WTC11 (cell line): Measurements from ENCODE around the gene CAMK2D. TPM values are rescaled to one million over a fixed set of nuclear protein-coding genes. Genes with fewer than 3 reads are reported as not detected.

ENCODE experiments used
- ATAC-seq: fragments of 200-7000 bp; cut with Tn5 transposase; 2 replicates; pipeline ENCODE4 v1.10.0; 2021; ENCODE audit warnings: mild to moderate bottlenecking, moderate library complexity
- CTCF ChIA-PET: fragments of 300-600 bp; sonication (Branson Sonifier 250); formaldehyde crosslinking; loops from one replicate; lab custom pipeline; 2021; ENCODE audit warnings: antibody characterized with exemption; lab: Charles Lee
- POLR2A ChIA-PET: fragments of 350-600 bp; sonication (Branson Sonifier 250); formaldehyde crosslinking; loops from one replicate; lab custom pipeline; 2021; ENCODE audit warnings: antibody characterized with exemption; lab: Charles Lee
- DNase-seq: peaks from one replicate; pipeline ENCODE4 v3.0.0; 2021; ENCODE audit warnings: low spot score
- H3K27ac Mint-ChIP-seq: 2 replicates; pipeline ENCODE4 v1.8.0; 2021; ENCODE audit warnings: mixed read lengths
- H3K27me3 Mint-ChIP-seq: 2 replicates; pipeline ENCODE4 v1.8.0; 2021; ENCODE audit warnings: low read depth, mild to moderate bottlenecking, moderate library complexity, mixed read lengths
- H3K36me3 Mint-ChIP-seq: 2 replicates; pipeline ENCODE4 v1.8.0; 2021; ENCODE audit warnings: mixed read lengths
- H3K4me1 Mint-ChIP-seq: 2 replicates; pipeline ENCODE4 v1.8.0; 2022; ENCODE audit warnings: mixed read lengths
- H3K4me3 Mint-ChIP-seq: 2 replicates; pipeline ENCODE4 v1.8.0; 2021; ENCODE audit warnings: mild to moderate bottlenecking, moderate library complexity, mixed read lengths
- H3K9me3 Mint-ChIP-seq: 2 replicates; pipeline ENCODE4 v1.8.0; 2021; ENCODE audit warnings: mixed read lengths
- AFF4 ChIP-seq: sonication (generic); formaldehyde crosslinking; IDR thresholded peaks from 2 replicates; pipeline ENCODE4 v1.8.1; 2023; ENCODE audit warnings: mild to moderate bottlenecking, missing genetic modification reagents, borderline replicate concordance
- ATF2 ChIP-seq: sonication (generic); formaldehyde crosslinking; IDR thresholded peaks from 2 replicates; pipeline ENCODE4 v1.8.1; 2022; ENCODE audit warnings: low read depth, missing genetic modification reagents, borderline replicate concordance
- ATF6 ChIP-seq: sonication (generic); formaldehyde crosslinking; IDR thresholded peaks from 2 replicates; pipeline ENCODE4 v1.8.1; 2023; ENCODE audit warnings: mild to moderate bottlenecking, missing genetic modification reagents
- E2F4 ChIP-seq: sonication (generic); formaldehyde crosslinking; IDR thresholded peaks from 2 replicates; pipeline ENCODE4 v1.8.1; 2022; ENCODE audit warnings: low read depth, mild to moderate bottlenecking, moderate library complexity, missing genetic modification reagents, borderline replicate concordance
- EMX1 ChIP-seq: fragments of 250-450 bp; sonication (Bioruptor Pico); IDR thresholded peaks from 2 replicates; pipeline ENCODE4 v1.8.0; 2021; ENCODE audit warnings: mild to moderate bottlenecking
- FOXP4 ChIP-seq: sonication (generic); formaldehyde crosslinking; IDR thresholded peaks from 2 replicates; pipeline ENCODE4 v1.8.0; 2022; ENCODE audit warnings: mild to moderate bottlenecking, missing genetic modification reagents
- MXD4 ChIP-seq: fragments of 250-450 bp; sonication (Bioruptor Pico); IDR thresholded peaks from 2 replicates; pipeline ENCODE4 v1.8.0; 2021; ENCODE audit warnings: mild to moderate bottlenecking, moderate library complexity, borderline replicate concordance
- STAT6 ChIP-seq: sonication (generic); formaldehyde crosslinking; conservative IDR thresholded peaks from 2 replicates; pipeline ENCODE4 v1.8.1; 2023; ENCODE audit warnings: mild to moderate bottlenecking, low read depth, missing genetic modification reagents, moderate library complexity
- TP53 ChIP-seq: sonication (generic); formaldehyde crosslinking; IDR thresholded peaks from 2 replicates; pipeline ENCODE4 v1.8.1; 2023; ENCODE audit warnings: mild to moderate bottlenecking, missing genetic modification reagents
- ZSCAN18 ChIP-seq: fragments of 250-450 bp; sonication (Bioruptor Pico); IDR thresholded peaks from 2 replicates; pipeline ENCODE4 v2.1.2; 2022; ENCODE audit warnings: mild to moderate bottlenecking, moderate library complexity
- total RNA-seq: library from RNA; stranded (reverse); gene quantifications from 3 replicates; pipeline ENCODE4 v1.2.3, GENCODE V29; 2021
- TF ChIP-seq, protein P1 (sequence below): sonication (generic); formaldehyde crosslinking; IDR thresholded peaks from 2 replicates; pipeline ENCODE4 v1.8.0; 2022; ENCODE audit warnings: mild to moderate bottlenecking, missing genetic modification reagents
- TF ChIP-seq, protein P2 (sequence below): sonication (generic); formaldehyde crosslinking; IDR thresholded peaks from 2 replicates; pipeline ENCODE4 v1.8.0; 2023; ENCODE audit warnings: missing genetic modification reagents
- TF ChIP-seq, protein P3 (sequence below): sonication (generic); formaldehyde crosslinking; IDR thresholded peaks from 2 replicates; pipeline ENCODE4 v1.8.0; 2022; ENCODE audit warnings: missing genetic modification reagents

The CAMK2D gene
- total RNA-seq, 1 experiment from 2014 or later, result 16.5 TPM

DNA sequence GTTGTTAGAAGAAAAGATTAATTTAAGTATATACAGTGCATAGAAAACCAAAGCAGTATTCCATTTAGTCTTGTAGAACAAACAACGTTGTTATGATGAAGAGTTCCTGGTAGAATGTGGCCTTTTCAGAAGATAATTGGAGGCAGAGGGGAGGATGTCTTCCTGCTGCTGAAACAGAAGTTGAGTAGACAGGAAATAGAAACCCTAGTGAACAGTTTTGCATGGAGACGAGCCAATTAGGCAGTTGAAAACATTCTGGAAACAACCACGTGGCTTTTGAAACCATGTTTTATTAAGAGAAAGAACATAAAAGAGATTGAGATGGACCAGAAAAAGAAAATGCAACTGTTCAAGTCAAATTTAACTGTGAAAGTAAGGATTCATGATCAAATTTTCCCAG lies 325.2 kb downstream of the CAMK2D start:
- peaks cover 13% of the 10 kb centered on the region for H3K9me3 Mint-ChIP-seq
- no peaks in the 10 kb centered on the region for H3K27me3 Mint-ChIP-seq
- CTCF ChIA-PET, result interaction anchor here (0.8 kb wide), 1 partner anchor 13 kb away, joined by 3 read pairs; no protein-coding TSS in a partner anchor
- H3K36me3 Mint-ChIP-seq, result 0 out of 2 replicates have a peak, but pooled peaks cover 6% of the 10 kb centered on the region
- ATAC-seq (no peak), DNase-seq (no peak)
- peaks cover 9% of the 10 kb centered on the region for H3K4me1 Mint-ChIP-seq
- POLR2A ChIA-PET, result no interaction called here
- no peak overlapping the region for H3K27ac Mint-ChIP-seq
- no peak for TF ChIP-seq TP53
- TF ChIP-seq, protein P1, sequence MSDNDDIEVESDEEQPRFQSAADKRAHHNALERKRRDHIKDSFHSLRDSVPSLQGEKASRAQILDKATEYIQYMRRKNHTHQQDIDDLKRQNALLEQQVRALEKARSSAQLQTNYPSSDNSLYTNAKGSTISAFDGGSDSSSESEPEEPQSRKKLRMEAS (CRISPR knock-in tag), result no peak
- TF ChIP-seq, protein P2, sequence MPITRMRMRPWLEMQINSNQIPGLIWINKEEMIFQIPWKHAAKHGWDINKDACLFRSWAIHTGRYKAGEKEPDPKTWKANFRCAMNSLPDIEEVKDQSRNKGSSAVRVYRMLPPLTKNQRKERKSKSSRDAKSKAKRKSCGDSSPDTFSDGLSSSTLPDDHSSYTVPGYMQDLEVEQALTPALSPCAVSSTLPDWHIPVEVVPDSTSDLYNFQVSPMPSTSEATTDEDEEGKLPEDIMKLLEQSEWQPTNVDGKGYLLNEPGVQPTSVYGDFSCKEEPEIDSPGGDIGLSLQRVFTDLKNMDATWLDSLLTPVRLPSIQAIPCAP (CRISPR knock-in tag), result no peak
- no peak for TF ChIP-seq E2F4
- TF ChIP-seq, all 79 proteins: peak for 0
- no peak overlapping the region for H3K4me3 Mint-ChIP-seq

GRCh38 chr4:113435893-113436292 lies 325.6 kb downstream of the CAMK2D start:
- peak overlapping the region; percentile 40; the same call in 1 of the 2 replicates for H3K27ac Mint-ChIP-seq
- ChIA-PET CTCF (no interaction called here), POLR2A (no interaction called here)
- peaks cover 9% of the 10 kb centered on the region for H3K4me1 Mint-ChIP-seq
- H3K4me3 Mint-ChIP-seq, result no peak overlapping the region
- H3K9me3 Mint-ChIP-seq, result peaks cover 16% of the 10 kb centered on the region
- H3K27me3 Mint-ChIP-seq, result no peaks in the 10 kb centered on the region
- H3K36me3 Mint-ChIP-seq, result 0 out of 2 replicates have a peak, but pooled peaks cover 6% of the 10 kb centered on the region
- DNase-seq, result no peak
- ATAC-seq, result peak; percentile 44; the same call in 1 of the 2 replicates
- no peak for TF ChIP-seq ZSCAN18 (CRISPR knock-in tag)
- no peak for TF ChIP-seq FOXP4 (CRISPR knock-in tag)
- no peak for TF ChIP-seq ATF2 (CRISPR knock-in tag)
- TF ChIP-seq, protein P3, sequence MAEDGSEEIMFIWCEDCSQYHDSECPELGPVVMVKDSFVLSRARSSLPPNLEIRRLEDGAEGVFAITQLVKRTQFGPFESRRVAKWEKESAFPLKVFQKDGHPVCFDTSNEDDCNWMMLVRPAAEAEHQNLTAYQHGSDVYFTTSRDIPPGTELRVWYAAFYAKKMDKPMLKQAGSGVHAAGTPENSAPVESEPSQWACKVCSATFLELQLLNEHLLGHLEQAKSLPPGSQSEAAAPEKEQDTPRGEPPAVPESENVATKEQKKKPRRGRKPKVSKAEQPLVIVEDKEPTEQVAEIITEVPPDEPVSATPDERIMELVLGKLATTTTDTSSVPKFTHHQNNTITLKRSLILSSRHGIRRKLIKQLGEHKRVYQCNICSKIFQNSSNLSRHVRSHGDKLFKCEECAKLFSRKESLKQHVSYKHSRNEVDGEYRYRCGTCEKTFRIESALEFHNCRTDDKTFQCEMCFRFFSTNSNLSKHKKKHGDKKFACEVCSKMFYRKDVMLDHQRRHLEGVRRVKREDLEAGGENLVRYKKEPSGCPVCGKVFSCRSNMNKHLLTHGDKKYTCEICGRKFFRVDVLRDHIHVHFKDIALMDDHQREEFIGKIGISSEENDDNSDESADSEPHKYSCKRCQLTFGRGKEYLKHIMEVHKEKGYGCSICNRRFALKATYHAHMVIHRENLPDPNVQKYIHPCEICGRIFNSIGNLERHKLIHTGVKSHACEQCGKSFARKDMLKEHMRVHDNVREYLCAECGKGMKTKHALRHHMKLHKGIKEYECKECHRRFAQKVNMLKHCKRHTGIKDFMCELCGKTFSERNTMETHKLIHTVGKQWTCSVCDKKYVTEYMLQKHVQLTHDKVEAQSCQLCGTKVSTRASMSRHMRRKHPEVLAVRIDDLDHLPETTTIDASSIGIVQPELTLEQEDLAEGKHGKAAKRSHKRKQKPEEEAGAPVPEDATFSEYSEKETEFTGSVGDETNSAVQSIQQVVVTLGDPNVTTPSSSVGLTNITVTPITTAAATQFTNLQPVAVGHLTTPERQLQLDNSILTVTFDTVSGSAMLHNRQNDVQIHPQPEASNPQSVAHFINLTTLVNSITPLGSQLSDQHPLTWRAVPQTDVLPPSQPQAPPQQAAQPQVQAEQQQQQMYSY (CRISPR knock-in tag), result no peak
- no peak for TF ChIP-seq STAT6 (CRISPR knock-in tag)
- TF ChIP-seq AFF4 (CRISPR knock-in tag), result no peak
- TF ChIP-seq EMX1, result no peak
- no peak for TF ChIP-seq ATF6 (CRISPR knock-in tag)
- no peak for TF ChIP-seq MXD4 (CRISPR knock-in tag)
